Activated gamma-delta T cell treated with anti-CD3 and anti-CD28 coated beads, Interleukin-2, amount 50 U/mL, for 16 hours (primary cell): ENCODE data around the gene PPP1R7.

Experiments
- DNase-seq: peaks from one replicate; pipeline ENCODE4 v3.0.0-alpha.2; 2020; ENCODE audit warnings: low read depth

PPP1R7 gene

DNA sequence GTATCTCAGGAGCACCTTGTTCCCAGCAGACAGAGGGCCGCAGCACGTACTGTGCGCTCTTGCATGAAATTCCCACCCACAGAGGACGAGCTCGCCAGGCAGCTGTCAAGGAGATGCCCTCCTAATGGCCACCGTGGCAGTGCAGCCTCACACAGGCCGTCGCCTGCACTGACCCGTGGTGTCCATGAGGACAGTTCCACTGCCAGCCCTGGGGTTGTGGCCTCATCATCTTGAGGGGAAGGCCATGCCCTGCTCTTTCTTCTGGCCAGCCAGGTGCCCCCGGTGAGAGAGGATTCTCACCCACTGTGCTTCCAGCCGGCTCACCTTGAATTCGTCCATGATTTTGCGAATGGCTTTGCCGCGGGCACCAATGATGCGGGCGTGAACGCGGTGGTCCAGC lies 80.2 kb downstream of the PPP1R7 start:
- no peak for DNase-seq

DNA sequence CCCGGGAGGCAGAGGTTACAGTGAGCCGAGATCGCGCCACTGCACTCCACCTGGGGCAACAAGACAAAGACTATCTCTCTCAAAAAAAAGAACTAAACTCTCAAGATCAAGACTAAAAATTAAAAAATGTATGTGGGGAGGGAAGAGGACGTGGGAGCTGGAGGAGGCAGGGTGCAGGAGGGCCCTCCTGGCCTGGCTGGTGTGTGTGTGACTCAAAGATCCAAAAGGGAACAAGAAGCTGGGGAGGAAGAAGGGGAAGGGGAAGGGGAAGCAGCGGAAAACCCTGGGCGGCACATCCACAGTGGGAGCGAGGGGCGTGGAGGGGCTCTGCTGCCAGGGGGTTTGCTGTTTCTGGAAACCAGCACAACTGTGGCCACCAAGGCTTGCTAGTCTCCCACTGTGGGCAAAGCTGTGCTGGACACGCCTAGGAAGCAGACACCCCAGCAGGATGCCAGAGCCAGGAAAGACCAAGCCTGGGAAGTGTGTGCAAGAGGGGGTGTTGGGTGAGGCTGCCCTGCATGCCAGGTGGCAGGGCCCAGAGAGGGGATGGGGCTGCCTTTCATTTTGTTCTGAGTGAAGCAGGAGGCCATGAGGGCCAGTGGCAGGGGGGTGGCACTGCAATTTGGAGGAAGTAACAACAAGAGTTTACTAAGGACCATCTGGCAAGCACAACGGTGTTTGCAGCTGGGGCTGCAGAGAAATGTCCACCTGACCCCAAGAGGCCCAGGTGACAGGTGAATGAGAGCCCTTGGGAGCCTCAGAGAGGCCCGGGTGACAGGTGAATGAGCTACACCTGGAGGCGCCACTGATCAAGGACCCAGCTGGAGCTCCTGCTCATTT lies 82.7 kb downstream of the PPP1R7 start:
- DNase-seq = no peak
